Measurements from ENCODE around the gene LTBR. TPM values are rescaled to one million over a fixed set of nuclear protein-coding genes. Genes with fewer than 3 reads are reported as not detected.

Gene LTBR
- total RNA-seq, 3 donors from 2014 or later, result 114 to 142 (median 135) TPM

GRCh38 chr12:6390084-6390799 lies 6.3 kb downstream of the LTBR start:
- Histone ChIP-seq H3K36me3 (ENCODE audit: low read depth) (no peaks in the 10 kb centered on the region), H3K9me3 (no peaks in the 10 kb centered on the region), H3K4me1 (ENCODE audit: low read depth) (peaks cover 40% of the 10 kb centered on the region), H3K4me3 (no peak overlapping the region)
- ATAC-seq, result peak; percentile 24
- intact Hi-C loops (cut with DNase I, micrococcal nuclease), result no loop called here
- TF ChIP-seq, protein P1, sequence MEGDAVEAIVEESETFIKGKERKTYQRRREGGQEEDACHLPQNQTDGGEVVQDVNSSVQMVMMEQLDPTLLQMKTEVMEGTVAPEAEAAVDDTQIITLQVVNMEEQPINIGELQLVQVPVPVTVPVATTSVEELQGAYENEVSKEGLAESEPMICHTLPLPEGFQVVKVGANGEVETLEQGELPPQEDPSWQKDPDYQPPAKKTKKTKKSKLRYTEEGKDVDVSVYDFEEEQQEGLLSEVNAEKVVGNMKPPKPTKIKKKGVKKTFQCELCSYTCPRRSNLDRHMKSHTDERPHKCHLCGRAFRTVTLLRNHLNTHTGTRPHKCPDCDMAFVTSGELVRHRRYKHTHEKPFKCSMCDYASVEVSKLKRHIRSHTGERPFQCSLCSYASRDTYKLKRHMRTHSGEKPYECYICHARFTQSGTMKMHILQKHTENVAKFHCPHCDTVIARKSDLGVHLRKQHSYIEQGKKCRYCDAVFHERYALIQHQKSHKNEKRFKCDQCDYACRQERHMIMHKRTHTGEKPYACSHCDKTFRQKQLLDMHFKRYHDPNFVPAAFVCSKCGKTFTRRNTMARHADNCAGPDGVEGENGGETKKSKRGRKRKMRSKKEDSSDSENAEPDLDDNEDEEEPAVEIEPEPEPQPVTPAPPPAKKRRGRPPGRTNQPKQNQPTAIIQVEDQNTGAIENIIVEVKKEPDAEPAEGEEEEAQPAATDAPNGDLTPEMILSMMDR (IDR thresholded peaks at IDR 0.05), result no peak
- peak in 2 of 3 donors; percentile 70 to 72 for DNase-seq

- Histone ChIP-seq H3K36me3 (ENCODE audit: low read depth) (no peaks in the 10 kb centered on the region), H3K9me3 (no peaks in the 10 kb centered on the region), H3K4me1 (ENCODE audit: low read depth) (peaks cover 38% of the 10 kb centered on the region), H3K4me3 (no peak overlapping the region)
- TF ChIP-seq, protein P1 (IDR thresholded peaks at IDR 0.05), result no peak
- ATAC-seq, result no peak
- DNase-seq, result no peak
- intact Hi-C loops (cut with DNase I, micrococcal nuclease), result no loop called here
These were observed 7.1 kb downstream of the LTBR start for GRCh38 chr12:6391013-6391412.

- no peaks in the 10 kb centered on the region for H3K36me3 ChIP-seq (ENCODE audit: low read depth)
- no peak overlapping the region for H3K4me3 ChIP-seq
- DNase-seq, result peak; percentile 86 to 92 (median 88)
- intact Hi-C loops (cut with DNase I, micrococcal nuclease), result no loop called here
- H3K9me3 ChIP-seq, result no peaks in the 10 kb centered on the region
- TF ChIP-seq, protein P1 (IDR thresholded peaks at IDR 0.05), result no peak
- H3K4me1 ChIP-seq (ENCODE audit: low read depth), result peaks cover 38% of the 10 kb centered on the region
- peak; percentile 93 for ATAC-seq
These were observed 8.5 kb downstream of the LTBR start for GRCh38 chr12:6392504-6392903.

- peaks cover 38% of the 10 kb centered on the region for H3K4me1 ChIP-seq (ENCODE audit: low read depth)
- intact Hi-C loops (cut with DNase I, micrococcal nuclease), result no loop called here
- H3K4me3 ChIP-seq, result no peak overlapping the region
- no peaks in the 10 kb centered on the region for H3K36me3 ChIP-seq (ENCODE audit: low read depth)
- H3K9me3 ChIP-seq, result no peaks in the 10 kb centered on the region
- TF ChIP-seq, protein P1 (IDR thresholded peaks at IDR 0.05), result no peak
- DNase-seq (no peak), ATAC-seq (no peak)
These were observed 9.1 kb downstream of the LTBR start for GRCh38 chr12:6393109-6393508.

DNA sequence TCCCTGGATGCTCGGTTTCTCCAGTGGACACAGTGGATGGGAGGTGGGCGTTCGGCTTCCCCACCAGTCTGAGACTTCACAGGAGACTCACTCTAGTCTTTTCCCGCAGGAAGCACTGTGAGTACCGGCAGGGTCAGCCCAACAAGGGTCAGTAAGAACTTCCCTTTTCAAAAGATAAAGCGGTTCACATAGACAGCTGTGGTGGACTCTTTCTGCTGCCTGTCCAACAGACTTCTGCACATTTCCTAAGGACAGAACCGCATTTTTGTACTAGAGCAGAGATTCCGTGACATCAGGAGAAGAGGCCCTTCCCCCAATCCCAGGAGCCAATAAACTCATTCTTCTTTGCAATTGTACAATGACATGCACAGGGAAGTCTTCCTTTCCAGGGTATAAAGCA lies 10.4 kb downstream of the LTBR start:
- Histone ChIP-seq H3K9me3 (no peaks in the 10 kb centered on the region), H3K36me3 (ENCODE audit: low read depth) (no peaks in the 10 kb centered on the region), H3K4me3 (no peak overlapping the region), H3K4me1 (ENCODE audit: low read depth) (peaks cover 41% of the 10 kb centered on the region)
- TF ChIP-seq, protein P1 (IDR thresholded peaks at IDR 0.05), result no peak
- no peak for ATAC-seq
- intact Hi-C loops (cut with DNase I, micrococcal nuclease), result no loop called here
- DNase-seq, result no peak
